NB4 (cell line): Measurements from ENCODE around the gene IL2RA.

ENCODE experiments used
- DNase-seq: peaks from one replicate; pipeline ENCODE4 v3.0.0; 2010; ENCODE audit warnings: low read depth
- H3K4me3 ChIP-seq: one replicate; pipeline ENCODE4 v1.5.1; 2011; ENCODE audit warnings: mild to moderate bottlenecking, low read depth, low read length, moderate library complexity
- CTCF ChIP-seq: IDR thresholded peaks from one replicate; pipeline ENCODE4 v1.5.1; 2012; ENCODE audit warnings: low read depth, low read length
- MAX ChIP-seq: IDR thresholded peaks from 2 replicates; pipeline ENCODE4 v1.6.1; 2011; ENCODE audit warnings: low read depth, low read length
- MYC ChIP-seq: IDR thresholded peaks from 2 replicates; pipeline ENCODE4 v1.6.1; 2011; ENCODE audit warnings: low read depth, low read length
- POLR2A ChIP-seq: IDR thresholded peaks from 2 replicates; pipeline ENCODE4 v1.6.1; 2011; ENCODE audit warnings: mild to moderate bottlenecking; ENCODE audit not compliant: insufficient read length; ENCODE audit errors: extremely low read depth

IL2RA gene

GRCh38 chr10:6102128-6102527 lies 40.0 kb upstream of the IL2RA start:
- H3K4me3 ChIP-seq: no peak overlapping the region
- DNase-seq: no peak
- TF ChIP-seq MAX (no peak), MYC (no peak), CTCF (no peak), POLR2A (no peak)

- H3K4me3 ChIP-seq: no peak overlapping the region
- DNase-seq: no peak
- TF ChIP-seq MAX: no peak
- no peak for TF ChIP-seq POLR2A
- TF ChIP-seq MYC: no peak
- TF ChIP-seq CTCF: no peak
Observed at GRCh38 chr10:6101181-6101580, 39.0 kb upstream of the IL2RA start.

- no peak overlapping the region for H3K4me3 ChIP-seq
- TF ChIP-seq MYC (no peak), POLR2A (no peak), MAX (no peak), CTCF (no peak)
- DNase-seq: no peak
Observed at GRCh38 chr10:6100370-6100769, 38.2 kb upstream of the IL2RA start.

- no peak for TF ChIP-seq MYC
- TF ChIP-seq MAX: no peak
- TF ChIP-seq POLR2A: no peak
- no peak for TF ChIP-seq CTCF
- H3K4me3 ChIP-seq: no peak overlapping the region
- DNase-seq: no peak
Observed at GRCh38 chr10:6098156-6098555, 36.0 kb upstream of the IL2RA start.

GRCh38 chr10:6097063-6097462 lies 34.9 kb upstream of the IL2RA start:
- DNase-seq: no peak
- TF ChIP-seq POLR2A: no peak
- no peak for TF ChIP-seq MAX
- no peak for TF ChIP-seq CTCF
- TF ChIP-seq MYC: no peak
- H3K4me3 ChIP-seq: no peak overlapping the region
